H9 (cell line): Measurements from ENCODE around the gene BBX. TPM values are rescaled to one million over a fixed set of nuclear protein-coding genes. Genes with fewer than 3 reads are reported as not detected.

Source experiments
- DNase-seq: peaks from one replicate; pipeline ENCODE4 v3.0.0-alpha.2; 2017
- H2AFZ ChIP-seq: one replicate; pipeline ENCODE4 v1.6.1; 2013; ENCODE audit warnings: mild to moderate bottlenecking, low read length, control low read depth, moderate library complexity
- H2AK5ac ChIP-seq: 2 replicates; pipeline ENCODE4 v1.6.1; 2013; ENCODE audit warnings: low read length, control low read depth, mixed read lengths; ENCODE audit not compliant: insufficient read length
- H2BK120ac ChIP-seq: one replicate; pipeline ENCODE4 v1.6.1; 2013; ENCODE audit warnings: low read depth, mild to moderate bottlenecking, low read length, control low read depth, inconsistent platforms; ENCODE audit not compliant: poor library complexity, severe bottlenecking
- H2BK12ac ChIP-seq: 2 replicates; pipeline ENCODE4 v1.6.1; 2013; ENCODE audit warnings: low read length, control low read depth, mixed read lengths, low read depth; ENCODE audit not compliant: insufficient read length
- H2BK15ac ChIP-seq: 2 replicates; pipeline ENCODE4 v1.6.1; 2013; ENCODE audit warnings: low read depth, low read length, control low read depth
- H2BK20ac ChIP-seq: one replicate; pipeline ENCODE4 v1.6.1; 2013; ENCODE audit warnings: low read depth, mild to moderate bottlenecking, low read length, control low read depth, inconsistent platforms; ENCODE audit not compliant: poor library complexity, severe bottlenecking
- H2BK5ac ChIP-seq: 2 replicates; pipeline ENCODE4 v1.6.1; 2013; ENCODE audit warnings: low read length, control low read depth, mixed read lengths; ENCODE audit not compliant: insufficient read length
- H3K14ac ChIP-seq: 2 replicates; pipeline ENCODE4 v1.6.1; 2013; ENCODE audit warnings: low read length, control low read depth; ENCODE audit not compliant: insufficient read depth
- H3K18ac ChIP-seq: 2 replicates; pipeline ENCODE4 v1.6.1; 2013; ENCODE audit warnings: low read depth, mild to moderate bottlenecking, mixed read lengths, low read length, control low read depth; ENCODE audit not compliant: insufficient read length
- H3K23ac ChIP-seq: 2 replicates; pipeline ENCODE4 v1.6.1; 2013; ENCODE audit warnings: low read length, control low read depth, mixed read lengths, low read depth; ENCODE audit not compliant: insufficient read length
- H3K23me2 ChIP-seq: 2 replicates; pipeline ENCODE4 v1.6.1; 2013; ENCODE audit warnings: low read depth, mild to moderate bottlenecking, mixed read lengths, low read length, control low read depth; ENCODE audit not compliant: insufficient read length, poor library complexity, severe bottlenecking
- H3K27ac ChIP-seq: 2 replicates; pipeline ENCODE4 v1.5.1; 2013; ENCODE audit warnings: low read length, control low read depth, mixed read lengths, low read depth; ENCODE audit not compliant: insufficient read length
- H3K27me3 ChIP-seq: 2 replicates; pipeline ENCODE4 v1.6.1; 2013; ENCODE audit warnings: low read length, control low read depth, inconsistent platforms; ENCODE audit not compliant: insufficient read depth
- H3K4ac ChIP-seq: 2 replicates; pipeline ENCODE4 v1.6.1; 2013; ENCODE audit warnings: low read depth, mild to moderate bottlenecking, control low read depth, inconsistent platforms, low read length, moderate library complexity
- H3K4me1 ChIP-seq: 2 replicates; pipeline ENCODE4 v1.6.1; 2013; ENCODE audit warnings: low read length, control low read depth, inconsistent platforms; ENCODE audit not compliant: insufficient read depth
- H3K4me2 ChIP-seq: 2 replicates; pipeline ENCODE4 v1.6.1; 2013; ENCODE audit warnings: low read length, control low read depth, mixed read lengths; ENCODE audit not compliant: insufficient read length, insufficient read depth
- H3K56ac ChIP-seq: 2 replicates; pipeline ENCODE4 v1.6.1; 2013; ENCODE audit warnings: low read depth, mild to moderate bottlenecking, mixed read lengths, low read length, control low read depth; ENCODE audit not compliant: insufficient read length
- H3K79me1 ChIP-seq: 2 replicates; pipeline ENCODE4 v1.6.1; 2013; ENCODE audit warnings: low read depth, mild to moderate bottlenecking, moderate library complexity, low read length, control low read depth, inconsistent platforms; ENCODE audit not compliant: insufficient read depth, poor library complexity, severe bottlenecking
- H3K79me2 ChIP-seq: 2 replicates; pipeline ENCODE4 v1.6.1; 2013; ENCODE audit warnings: low read length, control low read depth, inconsistent platforms; ENCODE audit not compliant: insufficient read depth
- H3K9ac ChIP-seq: 2 replicates; pipeline ENCODE4 v1.6.1; 2013; ENCODE audit warnings: low read length, control low read depth, mixed read lengths; ENCODE audit not compliant: insufficient read length; ENCODE audit errors: extremely low read depth
- H3K9me3 ChIP-seq: one replicate; pipeline ENCODE4 v1.6.1; 2013; ENCODE audit warnings: low read depth, low read length, inconsistent platforms; ENCODE audit not compliant: control insufficient read depth
- H3T11ph ChIP-seq: one replicate; pipeline ENCODE4 v1.6.1; 2013; ENCODE audit warnings: mild to moderate bottlenecking, low read length, control low read depth, inconsistent platforms
- H4K20me1 ChIP-seq: one replicate; pipeline ENCODE4 v1.6.1; 2013; ENCODE audit not compliant: control insufficient read depth, insufficient read length, insufficient read depth
- H4K5ac ChIP-seq: 2 replicates; pipeline ENCODE4 v1.6.1; 2013; ENCODE audit warnings: low read depth, mild to moderate bottlenecking, mixed read lengths, low read length, control low read depth; ENCODE audit not compliant: insufficient read length
- H4K8ac ChIP-seq: replicated peaks from 2 replicates; pipeline ENCODE4 v1.6.1; 2013; ENCODE audit warnings: low read length, control low read depth, mixed read lengths, low read depth; ENCODE audit not compliant: insufficient read length
- H4K91ac ChIP-seq: 2 replicates; pipeline ENCODE4 v1.6.1; 2013; ENCODE audit warnings: low read depth, mild to moderate bottlenecking, moderate library complexity, mixed read lengths, low read length, control low read depth; ENCODE audit not compliant: insufficient read length
- H3K27ac Mint-ChIP-seq, 3 experiments: 2 replicates in 2 of 3; 3 replicates in 1 of 3; pipeline ENCODE4 v1.8.0; 2020 to 2021; ENCODE audit warnings: mixed read lengths in 3 of 3, mild to moderate bottlenecking in 1 of 3, moderate library complexity in 1 of 3
- H3K27me3 Mint-ChIP-seq: 2 replicates; pipeline ENCODE4 v1.8.0; 2021; ENCODE audit warnings: low read depth, mild to moderate bottlenecking, moderate library complexity, mixed read lengths
- H3K36me3 Mint-ChIP-seq, 3 experiments: 2 replicates in 2 of 3; 3 replicates in 1 of 3; pipeline ENCODE4 v1.8.0; 2020 to 2021; ENCODE audit warnings: low read depth in 3 of 3, mixed read lengths in 3 of 3; ENCODE audit not compliant: insufficient read depth in 1 of 3
- H3K4me1 Mint-ChIP-seq, 2 experiments: 2 replicates each; pipeline ENCODE4 v1.8.0; 2020; ENCODE audit warnings: mixed read lengths in 2 of 2
- H3K4me3 Mint-ChIP-seq, 2 experiments: 2 replicates in 1 of 2; 3 replicates in 1 of 2; pipeline ENCODE4 v1.8.0; 2020 to 2021; ENCODE audit warnings: mild to moderate bottlenecking in 2 of 2, mixed read lengths in 2 of 2, moderate library complexity in 1 of 2
- H3K9me3 Mint-ChIP-seq, 2 experiments: 2 replicates in 1 of 2; 3 replicates in 1 of 2; pipeline ENCODE4 v1.8.0; 2020; ENCODE audit warnings: mild to moderate bottlenecking in 2 of 2, mixed read lengths in 2 of 2, moderate library complexity in 1 of 2
- CTCF ChIP-seq: fragments of 200-600 bp; sonication (generic); conservative IDR thresholded peaks from 3 replicates; pipeline ENCODE4 v1.8.0; 2021; ENCODE audit warnings: antibody characterized with exemption, mild to moderate bottlenecking
- WGBS: extraction: QIAGEN DNeasy Blood & Tissue Kit; methylation state at CpG from one replicate; pipeline ENCODE4 v1.1.7; 2013; ENCODE audit warnings: missing lambda C conversion rate, low lambda C conversion rate, mixed read lengths; ENCODE audit not compliant: insufficient read length; ENCODE audit errors: extremely low coverage; 5-methylcytosine and 5-hydroxymethylcytosine counted together
- total RNA-seq: library from RNA; stranded (reverse); gene quantifications from 2 replicates; pipeline ENCODE4 v1.2.1, GENCODE V29; 2021

BBX gene
- total RNA-seq, 1 experiment from 2014 or later = 34.8 TPM

GRCh38 chr3:107531917-107532469 lies 9.2 kb downstream of the BBX start:
- H3K27me3 ChIP-seq = no peaks in the 10 kb centered on the region
- H2AK5ac ChIP-seq = no peak overlapping the region
- no peak for DNase-seq
- no peaks in the 10 kb centered on the region for H3K9me3 Mint-ChIP-seq
- H4K8ac ChIP-seq = no peak overlapping the region
- H3K27ac ChIP-seq = no peak overlapping the region
- no peaks in the 10 kb centered on the region for H3K79me1 ChIP-seq
- H3T11ph ChIP-seq = no peak overlapping the region
- no peak overlapping the region for H4K5ac ChIP-seq
- peaks cover 3 to 23% (median 14%) of the 10 kb centered on the region in 3 experiments; a peak in 6 of 7 replicates for H3K36me3 Mint-ChIP-seq
- H3K4me1 Mint-ChIP-seq = peaks cover 11 to 14% of the 10 kb centered on the region in 2 experiments
- H3K14ac ChIP-seq = no peak overlapping the region
- H3K4me3 Mint-ChIP-seq = no peak overlapping the region
- no peak overlapping the region for H3K4ac ChIP-seq
- H3K79me2 ChIP-seq = peaks cover under 1% of the 10 kb centered on the region; the same call in 1 of the 2 replicates
- no peak overlapping the region for H2BK20ac ChIP-seq
- H2BK12ac ChIP-seq = no peak overlapping the region
- TF ChIP-seq CTCF = no peak
- no peaks in the 10 kb centered on the region for H3K27me3 Mint-ChIP-seq
- H2BK15ac ChIP-seq = no peak overlapping the region
- H3K23ac ChIP-seq = no peak overlapping the region
- no peak overlapping the region for H3K56ac ChIP-seq
- no peaks in the 10 kb centered on the region for H3K23me2 ChIP-seq
- H3K27ac Mint-ChIP-seq = no peak overlapping the region
- H3K18ac ChIP-seq = no peak overlapping the region
- H2AFZ ChIP-seq = no peak overlapping the region
- H3K9ac ChIP-seq = no peak overlapping the region
- whole genome bisulfite sequencing = no CpG with 5 or more reads among the region's 9 CpGs
- no peak overlapping the region for H4K91ac ChIP-seq
- H4K20me1 ChIP-seq = no peaks in the 10 kb centered on the region
- H3K4me2 ChIP-seq = no peak overlapping the region
- no peak overlapping the region for H2BK5ac ChIP-seq
- H3K9me3 ChIP-seq = no peaks in the 10 kb centered on the region
- H3K4me1 ChIP-seq = no peaks in the 10 kb centered on the region
- H2BK120ac ChIP-seq = no peak overlapping the region
